Breast epithelium (tissue), 4 donors: ENCODE measurements around the gene CGNL1. TPM values are rescaled to one million over a fixed set of nuclear protein-coding genes. Genes with fewer than 3 reads are reported as not detected.

Source experiments
- DNase-seq, 2 donors: peaks; one replicate each; pipeline ENCODE4 v3.0.0-alpha.2; 2019; ENCODE audit warnings: low spot score in 2 of 2
- H3K27ac ChIP-seq, 2 donors: fragments of 200-600 bp; sonication (generic) in 1 of 2; one replicate each; pipeline ENCODE4 v1.5.1; 2016 to 2019; ENCODE audit warnings: mild to moderate bottlenecking in 1 of 2
- H3K27me3 ChIP-seq, 2 donors: fragments of 200-600 bp; sonication (generic) in 1 of 2; one replicate each; pipeline versions ENCODE4 v1.5.1 to v1.6.0; 2017 to 2019; ENCODE audit warnings: control low read depth in 1 of 2, mild to moderate bottlenecking in 1 of 2
- H3K36me3 ChIP-seq: fragments of 200-600 bp; one replicate; pipeline ENCODE4 v1.5.1; 2019
- H3K4me1 ChIP-seq, 2 donors: fragments of 200-600 bp; sonication (generic); one replicate each; pipeline ENCODE4 v1.5.1; 2016 to 2019; ENCODE audit warnings: control low read depth in 1 of 2
- H3K4me3 ChIP-seq, 3 donors: fragments of 200-600 bp; sonication (generic); 1 replicate in 2 of 3; 2 replicates in 1 of 3; pipeline ENCODE4 v1.5.1; 2016 to 2019; ENCODE audit warnings: mild to moderate bottlenecking in 3 of 3, moderate library complexity in 2 of 3
- H3K9me3 ChIP-seq, 2 donors: fragments of 200-600 bp; sonication (generic) in 1 of 2; one replicate each; pipeline ENCODE4 v1.5.1; 2016 to 2019; ENCODE audit warnings: control low read depth in 1 of 2
- POLR2A ChIP-seq: fragments of 450-650 bp; IDR thresholded peaks from one replicate; pipeline ENCODE4 v1.6.1; 2016; ENCODE audit warnings: antibody characterized with exemption, mild to moderate bottlenecking, moderate library complexity
- POLR2AphosphoS5 ChIP-seq, 3 donors: sonication (generic); formaldehyde crosslinking; IDR thresholded peaks; one replicate each; pipeline ENCODE4 v1.6.1; 2017; ENCODE audit warnings: antibody characterized with exemption in 3 of 3
- intact Hi-C: fragments of 100-400 bp; cut with DNase I; formaldehyde crosslinking; loops from one replicate; pipeline ENCODE4 v1.15.1; 2023; ENCODE audit warnings: low total_unique reads
- total RNA-seq, 3 donors: library from RNA; depleted of rRNA; stranded (reverse); fragments of >200 nt; gene quantifications; one replicate each; pipeline ENCODE4 v1.1.0, GENCODE V29; 2016
- TF ChIP-seq, protein P1 (sequence below), 3 donors: fragments of 450-650 bp; IDR thresholded peaks; one replicate each; pipeline ENCODE4 v1.5.1; 2016 to 2017; ENCODE audit warnings: antibody characterized with exemption in 3 of 3, mild to moderate bottlenecking in 3 of 3, moderate library complexity in 3 of 3

CGNL1 gene
- total RNA-seq, 3 donors from 2014 or later: 5.4 to 24.9 (median 18.4) TPM

DNA sequence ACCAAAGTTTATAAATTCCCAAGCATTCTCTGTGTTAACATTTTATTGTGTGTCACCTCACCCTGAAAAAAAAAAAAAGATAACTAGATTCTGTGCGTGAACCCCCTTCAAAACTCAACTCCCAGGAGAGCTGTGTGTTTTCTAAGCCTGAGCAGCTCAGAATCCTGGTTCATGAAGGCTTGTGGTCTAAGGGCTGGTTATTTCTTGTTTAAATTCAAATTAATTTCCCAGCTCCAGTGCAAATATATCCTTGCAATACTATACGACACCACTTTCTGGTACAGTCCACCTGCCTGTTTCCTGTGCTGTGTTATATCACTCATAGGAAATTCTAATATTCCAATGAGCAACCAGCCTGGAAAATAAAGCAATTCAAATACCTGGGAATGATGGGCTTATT lies 192.0 kb downstream of the CGNL1 start:
- TF ChIP-seq, protein P1, sequence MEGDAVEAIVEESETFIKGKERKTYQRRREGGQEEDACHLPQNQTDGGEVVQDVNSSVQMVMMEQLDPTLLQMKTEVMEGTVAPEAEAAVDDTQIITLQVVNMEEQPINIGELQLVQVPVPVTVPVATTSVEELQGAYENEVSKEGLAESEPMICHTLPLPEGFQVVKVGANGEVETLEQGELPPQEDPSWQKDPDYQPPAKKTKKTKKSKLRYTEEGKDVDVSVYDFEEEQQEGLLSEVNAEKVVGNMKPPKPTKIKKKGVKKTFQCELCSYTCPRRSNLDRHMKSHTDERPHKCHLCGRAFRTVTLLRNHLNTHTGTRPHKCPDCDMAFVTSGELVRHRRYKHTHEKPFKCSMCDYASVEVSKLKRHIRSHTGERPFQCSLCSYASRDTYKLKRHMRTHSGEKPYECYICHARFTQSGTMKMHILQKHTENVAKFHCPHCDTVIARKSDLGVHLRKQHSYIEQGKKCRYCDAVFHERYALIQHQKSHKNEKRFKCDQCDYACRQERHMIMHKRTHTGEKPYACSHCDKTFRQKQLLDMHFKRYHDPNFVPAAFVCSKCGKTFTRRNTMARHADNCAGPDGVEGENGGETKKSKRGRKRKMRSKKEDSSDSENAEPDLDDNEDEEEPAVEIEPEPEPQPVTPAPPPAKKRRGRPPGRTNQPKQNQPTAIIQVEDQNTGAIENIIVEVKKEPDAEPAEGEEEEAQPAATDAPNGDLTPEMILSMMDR (IDR thresholded peaks at IDR 0.05): no peak
- TF ChIP-seq POLR2AphosphoS5 (IDR thresholded peaks at IDR 0.05) (no peak), POLR2A (no peak)
- intact Hi-C loops: no loop called here

DNA sequence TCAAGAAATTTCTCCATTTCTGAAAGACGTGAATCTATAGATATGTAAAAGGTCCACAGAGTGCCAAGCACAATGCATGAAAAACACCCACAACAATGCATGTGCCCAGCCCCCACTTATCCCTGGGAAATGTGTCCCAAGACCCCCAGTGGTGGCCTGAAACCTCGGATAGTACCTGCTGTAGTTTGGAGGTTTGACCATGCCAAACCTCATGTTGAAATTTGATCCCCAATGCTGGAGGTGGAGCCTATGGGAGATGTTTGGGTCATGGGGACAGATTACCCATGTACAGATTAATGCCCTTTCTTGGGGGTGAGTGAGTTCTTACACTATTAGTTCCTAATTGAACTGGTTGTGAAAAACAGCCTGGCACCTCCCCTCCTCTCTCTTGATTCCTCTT lies 194.0 kb downstream of the CGNL1 start:
- no peaks in the 10 kb centered on the region for H3K36me3 ChIP-seq
- no peaks in the 10 kb centered on the region for H3K4me1 ChIP-seq
- H3K27me3 ChIP-seq: no peaks in the 10 kb centered on the region
- H3K4me3 ChIP-seq: no peak overlapping the region
- H3K9me3 ChIP-seq: no peaks in the 10 kb centered on the region
- intact Hi-C loops: no loop called here
- no peak for TF ChIP-seq POLR2A
- TF ChIP-seq, protein P1 (IDR thresholded peaks at IDR 0.05): no peak
- TF ChIP-seq POLR2AphosphoS5 (IDR thresholded peaks at IDR 0.05): no peak
- no peak overlapping the region for H3K27ac ChIP-seq
- no peak for DNase-seq

More for the DNA sequence above, 192.0 kb downstream of the CGNL1 start:
- Histone ChIP-seq H3K4me3 (no peak overlapping the region), H3K4me1 (no peaks in the 10 kb centered on the region), H3K9me3 (no peaks in the 10 kb centered on the region), H3K27ac (no peak overlapping the region), H3K36me3 (no peaks in the 10 kb centered on the region), H3K27me3 (no peaks in the 10 kb centered on the region)
- no peak for DNase-seq

DNA sequence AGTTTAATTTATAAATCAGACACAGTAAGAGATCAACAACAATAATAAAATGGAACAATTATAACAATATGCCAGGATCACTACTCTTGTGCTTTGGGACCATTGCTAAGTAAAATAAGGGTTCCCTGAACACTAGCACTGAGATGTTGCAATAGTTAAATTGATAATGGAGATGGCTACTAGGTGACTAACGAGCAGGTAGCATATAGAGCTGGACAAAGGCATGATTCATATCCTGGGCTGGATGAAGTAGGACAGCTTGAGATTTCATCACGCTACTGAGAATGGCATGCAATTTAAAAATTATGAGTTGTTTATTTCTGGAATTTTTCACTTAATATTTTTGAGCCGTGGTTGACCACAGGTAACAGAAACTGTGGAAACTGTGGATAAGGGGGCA lies 194.7 kb downstream of the CGNL1 start:
- intact Hi-C loops: no loop called here
- TF ChIP-seq, protein P1 (IDR thresholded peaks at IDR 0.05): no peak
- TF ChIP-seq POLR2AphosphoS5 (IDR thresholded peaks at IDR 0.05): no peak
- TF ChIP-seq POLR2A: no peak
- Histone ChIP-seq H3K36me3 (no peaks in the 10 kb centered on the region), H3K27ac (no peak overlapping the region), H3K4me3 (no peak overlapping the region), H3K9me3 (no peaks in the 10 kb centered on the region), H3K27me3 (no peaks in the 10 kb centered on the region), H3K4me1 (no peaks in the 10 kb centered on the region)
- no peak for DNase-seq

DNA sequence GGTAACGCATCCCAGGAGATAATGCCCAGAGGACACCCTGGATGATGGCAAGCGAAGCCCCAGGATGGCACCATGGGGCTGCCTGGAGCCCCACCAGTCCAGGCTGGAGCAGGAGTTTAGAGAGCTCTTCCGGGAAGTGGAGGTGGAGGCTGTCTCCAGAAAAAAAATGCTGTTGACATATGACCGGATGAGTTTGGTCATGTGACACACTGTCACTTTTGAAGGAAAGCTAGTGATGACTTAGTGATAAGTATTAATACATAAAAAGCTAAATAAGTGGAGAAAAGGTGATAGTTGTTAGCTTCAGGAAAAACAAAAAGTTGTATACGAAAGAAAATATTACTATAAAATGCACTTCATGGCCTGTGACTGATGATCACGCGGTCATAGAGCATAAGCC lies 195.4 kb downstream of the CGNL1 start:
- Histone ChIP-seq H3K36me3 (no peaks in the 10 kb centered on the region), H3K27me3 (no peaks in the 10 kb centered on the region), H3K27ac (no peak overlapping the region), H3K9me3 (no peaks in the 10 kb centered on the region), H3K4me1 (no peaks in the 10 kb centered on the region), H3K4me3 (no peak overlapping the region)
- no peak for DNase-seq
- intact Hi-C loops: no loop called here
- TF ChIP-seq POLR2A (no peak), POLR2AphosphoS5 (IDR thresholded peaks at IDR 0.05) (no peak)
- TF ChIP-seq, protein P1 (IDR thresholded peaks at IDR 0.05): no peak

DNA sequence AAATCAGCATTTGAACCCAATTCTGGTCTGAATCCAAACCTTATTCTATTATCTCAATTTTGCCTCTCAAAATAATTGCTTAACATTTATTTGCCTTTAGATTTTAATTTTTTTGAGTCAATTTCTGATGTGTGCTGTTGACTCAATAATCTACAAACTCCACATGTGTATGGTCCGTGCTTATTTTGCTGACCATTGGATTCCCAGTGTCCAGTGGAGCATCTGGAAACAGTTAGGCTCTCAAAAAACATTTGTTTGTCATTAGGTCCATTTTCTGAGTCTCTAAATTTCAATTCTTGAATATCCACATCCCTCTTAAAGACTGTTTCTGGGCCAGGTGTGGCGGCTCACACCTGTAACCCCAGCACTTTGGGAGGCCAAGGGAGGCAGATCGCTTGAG lies 196.2 kb downstream of the CGNL1 start:
- TF ChIP-seq, protein P1 (IDR thresholded peaks at IDR 0.05): no peak
- TF ChIP-seq POLR2AphosphoS5 (IDR thresholded peaks at IDR 0.05) (no peak), POLR2A (no peak)
- no peaks in the 10 kb centered on the region for H3K27me3 ChIP-seq
- H3K27ac ChIP-seq: no peak overlapping the region
- no peak overlapping the region for H3K4me3 ChIP-seq
- H3K4me1 ChIP-seq: no peaks in the 10 kb centered on the region
- no peaks in the 10 kb centered on the region for H3K9me3 ChIP-seq
- no peaks in the 10 kb centered on the region for H3K36me3 ChIP-seq
- no peak for DNase-seq
- intact Hi-C loops: no loop called here
